H1 (cell line): ENCODE results near the gene AHRR. TPM values are rescaled to one million over a fixed set of nuclear protein-coding genes. Genes with fewer than 3 reads are reported as not detected.

Source experiments
- CTCF ChIA-PET: fragments of 300-600 bp; sonication (Branson Sonifier 250); formaldehyde crosslinking; loops from one replicate; lab custom pipeline; 2021; ENCODE audit not compliant: partially characterized antibody; lab: Charles Lee
- POLR2A ChIA-PET: fragments of 300-600 bp; sonication (Branson Sonifier 250); formaldehyde crosslinking; loops from one replicate; lab custom pipeline; 2021; ENCODE audit warnings: inconsistent platforms; ENCODE audit not compliant: partially characterized antibody; lab: Charles Lee
- DNase-seq, 2 experiments: peaks; one replicate each; pipeline versions ENCODE4 v3.0.0 to v3.0.0-alpha.2; 2010 to 2022; ENCODE audit warnings: low spot score in 2 of 2, low read depth in 1 of 2, mixed read lengths in 1 of 2
- FAIRE-seq: peaks from 2 replicates; lab custom pipeline; 2011; peaks lifted over from hg19 to GRCh38; lab: Jason Lieb, UNC
- H2AFZ ChIP-seq: 2 replicates; pipeline ENCODE4 v1.8.1; 2012; ENCODE audit warnings: low read length, inconsistent platforms
- H2AK5ac ChIP-seq: 2 replicates; pipeline ENCODE4 v1.6.1; 2013; ENCODE audit warnings: low read depth, low read length
- H2BK120ac ChIP-seq: replicated peaks from 2 replicates; pipeline ENCODE3; 2013; ENCODE audit warnings: low read depth, low read length, inconsistent platforms
- H2BK12ac ChIP-seq: 2 replicates; pipeline ENCODE4 v1.6.1; 2013; ENCODE audit warnings: low read depth, low read length
- H2BK15ac ChIP-seq: 2 replicates; pipeline ENCODE4 v1.6.1; 2013; ENCODE audit warnings: low read length
- H2BK20ac ChIP-seq: 2 replicates; pipeline ENCODE4 v1.6.1; 2013; ENCODE audit warnings: low read length
- H2BK5ac ChIP-seq: 2 replicates; pipeline ENCODE4 v1.6.1; 2013; ENCODE audit warnings: low read depth, low read length
- H3K14ac ChIP-seq: 2 replicates; pipeline ENCODE4 v1.6.1; 2013; ENCODE audit warnings: inconsistent platforms; ENCODE audit not compliant: insufficient read length
- H3K18ac ChIP-seq: 2 replicates; pipeline ENCODE4 v1.6.1; 2013; ENCODE audit warnings: low read length; ENCODE audit errors: extremely low read depth
- H3K23ac ChIP-seq: 2 replicates; pipeline ENCODE4 v1.6.1; 2013; ENCODE audit warnings: inconsistent platforms; ENCODE audit not compliant: insufficient read length
- H3K23me2 ChIP-seq: 2 replicates; pipeline ENCODE4 v1.6.1; 2013; ENCODE audit warnings: low read depth, low read length
- H3K27ac ChIP-seq: 2 replicates; pipeline ENCODE4 v1.6.1; 2011; ENCODE audit warnings: low read depth, low read length, inconsistent platforms
- H3K27me3 ChIP-seq, 4 experiments: replicated peaks in 1 of 4; 1 replicate in 1 of 4; 2 replicates in 3 of 4; pipeline versions ENCODE4 v1.6.1 to v1.8.1; 2011 to 2013; ENCODE audit warnings: low read length in 3 of 4, mild to moderate bottlenecking in 3 of 4, inconsistent platforms in 2 of 4, mixed read lengths in 2 of 4, moderate library complexity in 1 of 4; ENCODE audit not compliant: control insufficient read depth in 3 of 4, insufficient read depth in 3 of 4; ENCODE audit errors: extremely low read depth in 1 of 4
- H3K36me3 ChIP-seq, 4 experiments: 2 replicates each; pipeline versions ENCODE4 v1.6.1 to v1.8.1; 2011 to 2013; ENCODE audit warnings: mild to moderate bottlenecking in 4 of 4, low read length in 3 of 4, moderate library complexity in 2 of 4, control low read depth in 1 of 4, inconsistent platforms in 1 of 4; ENCODE audit not compliant: insufficient read depth in 4 of 4, control insufficient read depth in 2 of 4
- H3K4ac ChIP-seq: replicated peaks from 2 replicates; pipeline ENCODE3; 2013; ENCODE audit warnings: low read length, low read depth, mixed read lengths, inconsistent platforms; ENCODE audit not compliant: insufficient read length
- H3K4me1 ChIP-seq, 4 experiments: replicated peaks in 1 of 4; 1 replicate in 1 of 4; 2 replicates in 3 of 4; pipeline versions ENCODE4 v1.6.1 to v1.8.1; 2011 to 2013; ENCODE audit warnings: low read length in 3 of 4, inconsistent platforms in 2 of 4, mixed read lengths in 1 of 4; ENCODE audit not compliant: insufficient read depth in 4 of 4, control insufficient read depth in 3 of 4
- H3K4me2 ChIP-seq, 2 experiments: 2 replicates each; pipeline versions ENCODE4 v1.6.1 to v1.8.1; 2011 to 2013; ENCODE audit warnings: low read depth in 2 of 2, low read length in 2 of 2, control low read depth in 1 of 2, inconsistent platforms in 1 of 2, mild to moderate bottlenecking in 1 of 2; ENCODE audit not compliant: insufficient read depth in 1 of 2
- H3K4me3 ChIP-seq, 4 experiments: fragments of 200-600, 300-600 bp in 1 of 4; sonication (generic), shearing (Covaris generic), sonication (Bioruptor Twin) in 1 of 4; 2 replicates each; pipeline versions ENCODE4 v1.5.1 to v1.8.1; 2011 to 2016; ENCODE audit warnings: low read length in 4 of 4, low read depth in 3 of 4, control low read depth in 2 of 4, inconsistent platforms in 2 of 4, mild to moderate bottlenecking in 2 of 4, mixed read lengths in 1 of 4, moderate library complexity in 1 of 4; ENCODE audit not compliant: insufficient read depth in 2 of 4; ENCODE audit errors: extremely low read depth in 1 of 4
- H3K56ac ChIP-seq: replicated peaks from 2 replicates; pipeline ENCODE3; 2013; ENCODE audit warnings: low read depth, mild to moderate bottlenecking, mixed read lengths, low read length, inconsistent platforms; ENCODE audit not compliant: insufficient read length
- H3K79me1 ChIP-seq: 2 replicates; pipeline ENCODE4 v1.6.1; 2013; ENCODE audit warnings: low read depth, low read length, control low read depth
- H3K79me2 ChIP-seq, 2 experiments: 2 replicates each; pipeline versions ENCODE4 v1.6.1 to v1.8.1; 2012 to 2013; ENCODE audit warnings: low read length in 2 of 2, mild to moderate bottlenecking in 2 of 2, inconsistent platforms in 1 of 2; ENCODE audit not compliant: insufficient read depth in 2 of 2, control insufficient read depth in 1 of 2
- H3K9ac ChIP-seq, 4 experiments: replicated peaks in 1 of 4; 1 replicate in 1 of 4; 2 replicates in 3 of 4; pipeline versions ENCODE4 v1.6.1 to v1.8.1; 2011 to 2013; ENCODE audit warnings: low read depth in 3 of 4, low read length in 3 of 4, control low read depth in 2 of 4, mild to moderate bottlenecking in 2 of 4, moderate library complexity in 2 of 4, inconsistent platforms in 1 of 4; ENCODE audit errors: extremely low read depth in 1 of 4
- H3K9me3 ChIP-seq, 2 experiments: 2 replicates each; pipeline versions ENCODE4 v1.6.1 to v1.8.1; 2012 to 2013; ENCODE audit warnings: mild to moderate bottlenecking in 2 of 2, moderate library complexity in 2 of 2, control low read depth in 1 of 2, inconsistent platforms in 1 of 2, low read depth in 1 of 2, low read length in 1 of 2, mixed read lengths in 1 of 2; ENCODE audit not compliant: insufficient read depth in 2 of 2
- H4K20me1 ChIP-seq, 2 experiments: replicated peaks in 1 of 2; 2 replicates each; pipeline versions ENCODE3 to v1.8.1; 2011 to 2013; ENCODE audit warnings: inconsistent platforms in 2 of 2, low read length in 2 of 2, mild to moderate bottlenecking in 1 of 2; ENCODE audit not compliant: insufficient read depth in 2 of 2, control insufficient read depth in 1 of 2
- H4K5ac ChIP-seq: 2 replicates; pipeline ENCODE4 v1.6.1; 2013; ENCODE audit warnings: low read length, low read depth, mixed read lengths, inconsistent platforms; ENCODE audit not compliant: insufficient read length
- H4K8ac ChIP-seq: 2 replicates; pipeline ENCODE4 v1.8.0; 2013; ENCODE audit warnings: mild to moderate bottlenecking, moderate library complexity, low read length, inconsistent platforms; ENCODE audit not compliant: insufficient read depth; ENCODE audit errors: extremely low read depth
- H4K91ac ChIP-seq: replicated peaks from 2 replicates; pipeline ENCODE3; 2013; ENCODE audit warnings: low read length, mixed read lengths, inconsistent platforms; ENCODE audit not compliant: insufficient read length
- GTF2F1 ChIP-seq: IDR thresholded peaks from 2 replicates; pipeline ENCODE4 v1.6.1; 2012; ENCODE audit warnings: low read depth, low read length, improper control_type of control experiment, borderline replicate concordance
- KDM5A ChIP-seq: fragments of 200-600 bp; IDR thresholded peaks from 2 replicates; pipeline ENCODE4 v1.7.1; 2012; ENCODE audit warnings: mild to moderate bottlenecking, low read length, inconsistent platforms, mixed read lengths
- POU5F1 ChIP-seq: IDR thresholded peaks from 2 replicates; pipeline ENCODE4 v1.6.1; 2011; ENCODE audit warnings: low read depth, mild to moderate bottlenecking, low read length, moderate library complexity
- RBBP5 ChIP-seq: IDR thresholded peaks from 2 replicates; pipeline ENCODE4 v1.7.1; 2012; ENCODE audit warnings: low read depth, mild to moderate bottlenecking, inconsistent platforms, low read length, moderate library complexity, borderline replicate concordance
- RNF2 ChIP-seq: fragments of 200-900, 300-1000 bp; sonication (generic); IDR thresholded peaks from 2 replicates; pipeline ENCODE4 v1.7.1; 2016; ENCODE audit warnings: borderline replicate concordance, low read depth, mild to moderate bottlenecking, antibody characterized with exemption, low read length; ENCODE audit not compliant: poor library complexity, severe bottlenecking; ENCODE audit errors: missing control alignments
- RXRA ChIP-seq: IDR thresholded peaks from 2 replicates; pipeline ENCODE4 v1.6.1; 2011; ENCODE audit warnings: low read depth, mild to moderate bottlenecking, low read length, moderate library complexity; ENCODE audit not compliant: insufficient read depth
- SIRT6 ChIP-seq: IDR thresholded peaks from one replicate; pipeline ENCODE4 v1.7.1; 2012; ENCODE audit warnings: low read length, inconsistent platforms
- SP4 ChIP-seq: IDR thresholded peaks from 2 replicates; pipeline ENCODE4 v1.6.1; 2012; ENCODE audit warnings: low read length, inconsistent platforms
- SRF ChIP-seq: IDR thresholded peaks from 2 replicates; pipeline ENCODE4 v1.6.1; 2011; ENCODE audit warnings: mild to moderate bottlenecking, low read depth, low read length, moderate library complexity
- SUZ12 ChIP-seq: fragments of 200-600 bp; sonication (generic); IDR thresholded peaks from 2 replicates; pipeline ENCODE4 v1.6.1; 2012; ENCODE audit warnings: mild to moderate bottlenecking, inconsistent platforms, low read length, moderate library complexity, mixed read lengths
- ZNF274 ChIP-seq: IDR thresholded peaks from 2 replicates; pipeline ENCODE4 v1.7.0; 2012; ENCODE audit warnings: low read length, borderline replicate concordance; ENCODE audit errors: extremely low read depth
- WGBS, 2 experiments: shearing (Covaris generic) in 1 of 2; methylation state at CpG; one replicate each; pipeline versions ENCODE4 v1.1.6 to v1.1.7; 2013 to 2015; ENCODE audit warnings: low lambda C conversion rate in 2 of 2, mixed read lengths in 2 of 2, inconsistent platforms in 1 of 2, low coverage in 1 of 2, missing lambda C conversion rate in 1 of 2; ENCODE audit not compliant: insufficient replicate concordance in 2 of 2, insufficient coverage in 1 of 2, insufficient read length in 1 of 2; ENCODE audit errors: extremely low coverage in 1 of 2, missing lambda C conversion rate in 1 of 2; 5-methylcytosine and 5-hydroxymethylcytosine counted together
- polyA plus RNA-seq, 7 experiments: library from polyadenylated mRNA; depleted of rRNA in 3 of 7; stranded (reverse) in 5 of 7; unstranded in 2 of 7; fragments of >200 nt in 5 of 7; fragments of 200-250 nt in 2 of 7; gene quantifications; 1 replicate in 5 of 7; 2 replicates in 1 of 7; 4 replicates in 1 of 7; pipeline versions ENCODE4 v1.2.1 to v1.2.3, GENCODE V29; 2011 to 2013; ENCODE audit warnings: missing spikeins in 2 of 7, mixed read lengths in 2 of 7
- total RNA-seq: library from RNA; stranded (reverse); fragmentation: NEBNext Ultra II Directional; extraction: Animal tissue kit (Norgen Biotek cat#: 25700); gene quantifications from 2 replicates; pipeline ENCODE4 v1.2.1, GENCODE V29; 2021
- TF ChIP-seq, protein P1 (sequence below): IDR thresholded peaks from 2 replicates; pipeline ENCODE4 v1.6.1; 2012; ENCODE audit warnings: inconsistent platforms
- TF ChIP-seq, protein P2 (sequence below): IDR thresholded peaks from 2 replicates; pipeline ENCODE4 v1.6.1; 2011; ENCODE audit warnings: low read depth, mild to moderate bottlenecking, low read length; ENCODE audit not compliant: insufficient read depth

AHRR gene
- total and polyA plus RNA-seq, 2 of the 8 experiments (the other 6 are each of a cell fraction or from before 2014, with no cell fraction given) = 0.41 to 0.80 TPM

- 95% methylated on average over 20 of the region's 26 CpGs; no CpG with 5 or more reads in 1 of the 2 experiments for WGBS, 2 experiments
- Histone ChIP-seq H3K4me2 (no peak overlapping the region), H3K14ac (no peak overlapping the region), H3K23ac (no peak overlapping the region), H3K79me1 (peaks cover 7% of the 10 kb centered on the region), H3K23me2 (no peaks in the 10 kb centered on the region), H3K79me2 (peaks cover 0 to 15% of the 10 kb centered on the region in 2 experiments; a peak in 1 of 4 replicates), H3K9ac (no peak overlapping the region), H2BK20ac (no peak overlapping the region), H3K4me1 (peaks cover 0 to 5% (median 3%) of the 10 kb centered on the region in 4 experiments; a peak in 5 of 7 replicates), H4K5ac (no peak overlapping the region), H3K27me3 (no peaks in the 10 kb centered on the region), H2BK120ac (no peak overlapping the region), H3K36me3 (peaks cover 0 to 8% (median 4%) of the 10 kb centered on the region in 4 experiments; a peak in 3 of 8 replicates), H3K18ac (no peak overlapping the region), H4K20me1 (peaks cover 7 to 11% of the 10 kb centered on the region in 2 experiments), H4K8ac (no peak overlapping the region), H3K56ac (no peak overlapping the region), H4K91ac (no peak overlapping the region), H2BK5ac (peak overlapping the region; percentile 71), H2AFZ (no peak overlapping the region), H3K27ac (0 out of 2 replicates have a peak overlapping the region, but pooled peaks have one; percentile 10), H3K4me3 (no peak overlapping the region), H2BK12ac (no peak overlapping the region), H2BK15ac (no peak overlapping the region), H3K9me3 (no peaks in the 10 kb centered on the region), H2AK5ac (no peak overlapping the region), H3K4ac (no peak overlapping the region)
- POLR2A ChIA-PET = no interaction called here
- CTCF ChIA-PET = interaction anchor here (2.2 kb wide), 1 partner anchor 9 kb away, joined by 8 read pairs; no protein-coding TSS in a partner anchor
- no peak for DNase-seq
- FAIRE-seq = no peak
- no peak for TF ChIP-seq POU5F1
- TF ChIP-seq, protein P1, sequence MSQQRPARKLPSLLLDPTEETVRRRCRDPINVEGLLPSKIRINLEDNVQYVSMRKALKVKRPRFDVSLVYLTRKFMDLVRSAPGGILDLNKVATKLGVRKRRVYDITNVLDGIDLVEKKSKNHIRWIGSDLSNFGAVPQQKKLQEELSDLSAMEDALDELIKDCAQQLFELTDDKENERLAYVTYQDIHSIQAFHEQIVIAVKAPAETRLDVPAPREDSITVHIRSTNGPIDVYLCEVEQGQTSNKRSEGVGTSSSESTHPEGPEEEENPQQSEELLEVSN = no peak
- TF ChIP-seq SIRT6 = no peak
- TF ChIP-seq RXRA = no peak
- TF ChIP-seq, protein P2, sequence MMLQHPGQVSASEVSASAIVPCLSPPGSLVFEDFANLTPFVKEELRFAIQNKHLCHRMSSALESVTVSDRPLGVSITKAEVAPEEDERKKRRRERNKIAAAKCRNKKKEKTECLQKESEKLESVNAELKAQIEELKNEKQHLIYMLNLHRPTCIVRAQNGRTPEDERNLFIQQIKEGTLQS = no peak
- TF ChIP-seq RNF2 = no peak
- no peak for TF ChIP-seq SUZ12
- TF ChIP-seq RBBP5 = no peak
- no peak for TF ChIP-seq GTF2F1
- no peak for TF ChIP-seq ZNF274
- no peak for TF ChIP-seq KDM5A
- TF ChIP-seq SRF = no peak
- no peak for TF ChIP-seq SP4
These were observed 14.2 kb upstream of the AHRR start for GRCh38 chr5:307306-307705.
